Measurements from ENCODE around the gene AGAP1.

AGAP1 gene

GRCh38 chr2:235847576-235847975, 353.7 kb downstream of the AGAP1 start:
- no peak for DNase-seq (ENCODE audit: low spot score)

DNA sequence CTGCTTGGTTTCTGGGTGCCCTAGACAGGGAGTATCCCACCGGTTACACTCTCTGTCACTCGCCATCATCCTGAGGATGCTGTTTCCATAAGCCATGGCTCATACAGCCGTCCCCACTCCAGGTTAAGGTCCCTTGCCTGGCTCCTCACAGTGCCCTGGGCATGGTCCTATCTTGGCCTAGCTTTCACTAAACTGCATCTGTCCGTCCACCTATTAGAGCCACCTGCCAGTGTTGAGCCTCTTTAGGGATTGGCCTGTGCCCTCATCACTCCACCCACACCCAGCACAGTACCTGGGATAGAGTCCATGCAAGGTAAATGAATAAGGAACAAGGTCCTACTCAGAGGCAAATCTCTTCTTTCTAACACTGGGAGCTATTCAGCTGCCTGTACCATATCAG, 354.2 kb downstream of the AGAP1 start:
- DNase-seq (ENCODE audit: low spot score) = no peak

- no peak for DNase-seq (ENCODE audit: low spot score)
These were observed 355.1 kb downstream of the AGAP1 start for GRCh38 chr2:235848946-235849345.

- DNase-seq (ENCODE audit: low spot score) = no peak
These were observed 355.6 kb downstream of the AGAP1 start for GRCh38 chr2:235849489-235849888.

GRCh38 chr2:235850289-235850688, 356.4 kb downstream of the AGAP1 start:
- no peak for DNase-seq (ENCODE audit: low spot score)

GRCh38 chr2:235850771-235851551, 357.1 kb downstream of the AGAP1 start:
- DNase-seq (ENCODE audit: low spot score) = no peak

DNA sequence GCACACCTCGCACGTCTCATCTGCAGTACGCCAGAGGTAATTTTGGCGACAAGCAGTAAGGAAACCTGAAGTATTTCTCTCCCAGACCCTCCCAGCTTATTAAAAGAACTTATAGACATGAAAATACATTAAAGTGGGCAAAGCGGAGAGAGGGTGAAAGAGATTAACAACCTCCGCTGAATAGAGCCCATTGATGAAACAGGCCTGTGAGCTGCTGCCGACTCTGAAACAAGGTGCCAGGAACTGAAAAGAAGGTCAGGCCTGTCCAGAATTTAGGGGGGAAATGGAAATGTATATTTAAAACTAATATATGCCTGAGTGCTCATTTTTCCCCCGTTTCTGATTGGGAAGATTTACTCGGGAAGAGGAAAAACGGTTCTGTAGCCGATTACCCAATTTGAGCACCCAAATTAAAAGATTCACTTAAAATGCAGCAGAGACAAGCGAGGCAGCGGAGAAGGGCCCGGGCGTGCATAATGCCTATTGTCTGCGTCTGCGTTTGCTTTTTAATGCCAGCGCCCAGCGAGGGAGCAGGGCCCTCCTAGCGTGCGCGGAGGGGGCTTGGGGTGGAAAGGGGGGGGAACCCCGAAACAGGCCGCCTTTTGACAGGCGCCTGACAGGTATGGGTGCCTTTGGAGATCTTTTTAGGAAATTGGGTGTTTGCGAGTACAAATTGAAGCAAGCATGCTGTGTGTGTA, 358.1 kb downstream of the AGAP1 start:
- no peak for DNase-seq (ENCODE audit: low spot score)

DNA sequence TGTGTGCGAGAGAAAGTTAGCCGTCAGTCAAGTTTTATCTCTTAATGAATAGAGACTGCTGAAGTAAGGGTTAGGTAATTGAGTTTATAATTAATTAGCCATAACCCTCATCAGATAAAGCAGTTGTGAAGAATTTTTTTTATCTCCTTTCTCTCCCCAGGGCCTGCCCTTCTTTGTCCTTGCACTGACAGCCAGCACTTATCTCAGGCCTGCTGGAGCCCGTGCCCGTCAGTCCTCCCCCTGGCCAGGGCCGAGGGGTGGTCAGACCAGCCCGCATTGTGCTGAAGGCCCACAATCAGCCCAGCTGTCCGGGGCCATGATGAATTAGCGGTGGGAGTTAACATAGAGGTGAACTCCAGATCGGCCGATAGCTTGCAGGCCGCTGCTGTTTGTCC, 358.7 kb downstream of the AGAP1 start:
- no peak for DNase-seq (ENCODE audit: low spot score)

DNA sequence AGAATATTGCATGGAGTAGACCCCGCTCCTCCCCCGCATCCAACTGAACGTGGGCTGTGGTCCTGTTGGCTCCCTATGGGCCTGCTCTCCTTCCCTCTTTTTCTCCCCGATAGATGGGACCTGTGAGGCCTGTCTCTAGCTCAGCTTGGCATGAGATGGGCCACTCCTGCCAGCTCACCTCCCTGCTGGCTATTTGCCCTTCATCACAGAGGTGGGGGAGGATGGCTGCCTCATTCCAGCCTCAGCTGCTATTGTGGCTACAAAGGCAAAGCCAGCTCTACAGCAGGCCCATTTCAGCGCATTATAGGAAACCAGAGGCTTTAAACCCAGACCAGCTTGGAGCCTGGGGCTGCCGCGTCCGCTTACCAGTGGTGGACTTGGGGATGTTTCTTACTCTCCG, 360.4 kb downstream of the AGAP1 start:
- no peak for DNase-seq (ENCODE audit: low spot score)

DNA sequence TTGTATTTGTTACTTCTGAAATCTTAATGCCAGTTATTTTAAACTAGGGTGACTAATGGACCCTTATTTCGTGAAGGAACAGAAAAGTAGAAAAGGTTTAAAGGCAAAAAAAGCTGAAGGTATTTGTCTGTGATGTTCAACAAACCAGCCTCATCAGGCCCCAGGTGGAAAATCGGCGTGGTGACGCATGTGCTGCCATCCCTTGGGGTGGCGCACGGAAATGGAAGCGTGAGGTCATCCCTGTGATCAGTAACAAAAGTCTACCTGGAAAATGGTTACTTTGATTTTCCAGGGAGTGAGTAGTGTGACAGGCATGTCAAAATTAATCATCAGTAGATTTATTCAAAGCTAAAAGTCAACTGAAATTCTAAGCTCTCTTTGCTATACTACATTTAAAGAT, 361.2 kb downstream of the AGAP1 start:
- DNase-seq (ENCODE audit: low spot score) = no peak

DNA sequence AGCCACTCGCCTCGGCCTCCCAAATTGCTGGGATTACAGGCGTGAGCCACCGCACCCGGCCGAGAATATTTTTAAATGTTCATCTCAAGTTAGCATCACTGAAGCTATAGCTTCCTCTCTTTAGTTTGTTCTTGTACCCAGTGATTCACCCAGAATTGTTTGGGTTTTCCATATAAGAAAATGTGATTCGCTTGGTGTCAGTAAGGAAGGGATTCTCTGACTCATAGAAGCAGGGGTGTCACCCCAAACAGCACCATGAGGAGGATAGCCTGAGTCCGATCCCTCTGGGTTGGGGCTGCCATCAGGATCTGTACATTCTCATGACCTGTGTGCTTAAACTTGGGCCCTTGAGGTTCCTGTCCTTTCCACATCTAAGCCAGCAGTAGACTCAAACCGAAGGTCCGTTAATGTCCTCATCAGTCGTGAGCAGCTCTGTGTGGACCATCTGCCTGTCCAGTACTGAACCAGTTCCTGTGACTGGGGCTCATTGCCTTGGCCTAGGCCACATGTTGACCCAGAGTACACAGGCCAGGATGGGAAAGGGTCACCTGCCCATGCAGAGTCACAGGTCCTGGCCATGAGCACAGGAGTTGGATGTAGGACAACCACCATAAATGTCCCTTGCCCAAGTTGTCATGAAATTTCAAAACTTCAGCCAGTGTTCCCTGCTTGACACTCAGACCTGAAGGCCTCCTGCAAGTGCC, 362.5 kb downstream of the AGAP1 start:
- DNase-seq (ENCODE audit: low spot score) = no peak

DNA sequence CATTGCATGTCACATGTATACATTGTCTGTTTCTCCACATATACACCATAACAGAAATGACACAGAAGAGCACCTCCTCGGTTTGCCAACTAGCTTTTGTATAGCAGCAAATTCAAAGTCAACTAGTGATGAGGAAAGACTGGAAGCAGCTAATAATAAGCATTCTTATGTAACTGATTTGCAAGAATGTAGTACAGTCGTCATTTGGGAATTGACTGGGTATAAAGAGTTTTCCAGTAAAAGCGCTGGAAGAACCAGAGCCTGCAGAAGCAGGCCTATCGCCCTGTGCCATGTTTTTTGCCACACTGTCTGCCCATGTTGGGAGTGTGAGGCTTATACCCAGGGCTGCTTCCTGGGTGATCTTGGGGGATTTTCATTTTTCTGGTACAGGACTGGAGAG, 363.8 kb downstream of the AGAP1 start:
- DNase-seq (ENCODE audit: low spot score) = no peak

GRCh38 chr2:235858881-235859280, 365.0 kb downstream of the AGAP1 start:
- DNase-seq (ENCODE audit: low spot score) = no peak

DNA sequence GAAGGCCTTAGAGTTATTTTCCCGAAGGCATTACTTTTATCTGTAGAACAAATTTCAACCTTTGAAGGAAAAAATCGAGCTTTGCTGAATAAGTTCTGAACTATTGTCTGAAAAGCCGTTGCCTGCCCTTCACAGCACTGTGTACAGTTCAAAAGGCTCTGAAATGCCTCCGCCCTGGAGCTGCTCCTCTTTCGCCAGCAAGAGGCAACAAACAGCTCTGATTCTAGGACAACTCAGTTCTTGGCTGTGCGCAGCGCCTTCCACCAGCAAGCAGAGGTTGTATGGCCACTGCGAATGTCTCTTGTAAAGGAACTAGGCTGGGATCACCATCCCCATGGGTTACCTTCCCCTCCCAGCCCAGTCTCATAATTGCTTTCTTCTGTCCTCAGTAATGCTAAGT, 365.8 kb downstream of the AGAP1 start:
- DNase-seq (ENCODE audit: low spot score) = peak; percentile 5

- DNase-seq (ENCODE audit: low spot score) = peak; percentile 42
These were observed 366.3 kb downstream of the AGAP1 start for GRCh38 chr2:235860111-235860510.

GRCh38 chr2:235860871-235861270, 367.0 kb downstream of the AGAP1 start:
- peak; percentile 67 for DNase-seq (ENCODE audit: low spot score)

DNA sequence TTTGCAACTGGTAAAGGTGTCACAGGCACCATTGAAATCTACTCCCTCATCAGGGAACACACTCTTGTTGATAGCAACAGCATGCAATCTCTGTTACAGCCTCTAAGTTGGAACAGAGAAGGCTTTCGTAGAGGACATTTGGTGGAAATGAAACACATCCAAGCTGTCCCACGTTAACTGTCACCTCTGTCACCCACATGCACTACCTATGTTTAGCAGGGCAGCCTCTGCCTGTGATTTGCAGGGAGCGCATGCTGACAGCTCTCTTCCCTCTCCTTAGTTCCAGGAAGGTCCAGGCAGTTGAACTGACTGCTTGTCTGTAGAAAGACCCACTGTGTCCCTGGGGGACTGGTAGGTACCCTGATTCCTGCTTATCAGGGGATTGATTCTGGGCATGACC, 367.5 kb downstream of the AGAP1 start:
- DNase-seq (ENCODE audit: low spot score) = no peak

DNA sequence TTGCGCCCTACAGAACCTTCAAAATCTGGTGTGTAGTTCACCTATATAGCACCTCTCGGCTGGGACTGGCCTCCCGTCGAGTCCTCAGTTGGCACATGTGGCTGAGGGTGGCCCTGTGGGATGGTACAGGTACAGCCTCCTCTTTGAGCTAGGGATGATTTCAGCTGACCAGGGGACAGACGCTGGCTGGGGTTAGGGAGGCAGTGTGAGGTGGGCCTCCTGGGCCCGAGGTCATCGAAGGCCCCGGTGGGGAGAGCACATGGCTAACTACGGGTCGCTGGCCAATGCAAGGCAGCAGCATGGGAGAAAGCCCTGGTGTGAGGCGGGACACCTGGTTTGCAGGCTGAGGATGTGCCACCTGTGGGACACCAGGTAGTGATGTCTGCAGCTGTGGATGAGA, 369.6 kb downstream of the AGAP1 start:
- no peak for DNase-seq (ENCODE audit: low spot score)

DNA sequence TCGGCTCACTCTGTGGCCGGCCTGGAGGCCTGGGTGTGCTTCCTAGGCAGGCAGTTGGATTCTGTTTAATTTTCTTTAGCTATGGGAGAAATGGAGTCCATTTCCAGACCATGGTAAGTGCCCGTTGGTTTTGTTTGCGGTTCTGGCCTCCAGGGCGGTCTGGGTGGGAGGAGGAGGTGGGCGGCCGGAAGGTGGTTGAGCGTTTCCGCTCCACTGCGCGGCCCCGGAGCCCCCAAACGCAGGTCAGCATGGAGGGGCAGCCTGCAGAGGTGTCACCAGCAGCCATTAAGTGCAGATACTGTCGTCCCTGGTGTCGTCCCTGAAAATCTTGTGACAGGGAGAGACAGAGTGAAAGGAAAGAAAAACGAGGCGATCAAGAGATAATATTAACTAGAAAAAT, 370.5 kb downstream of the AGAP1 start:
- DNase-seq (ENCODE audit: low spot score) = no peak

GRCh38 chr2:235864733-235865515, 371.1 kb downstream of the AGAP1 start:
- peak; percentile 7 for DNase-seq (ENCODE audit: low spot score)

- no peak for DNase-seq (ENCODE audit: low spot score)
These were observed 372.5 kb downstream of the AGAP1 start for GRCh38 chr2:235866373-235866772.

- no peak for DNase-seq (ENCODE audit: low spot score)
These were observed 374.4 kb downstream of the AGAP1 start for GRCh38 chr2:235868224-235868623.
